Left lung (tissue), 10 donors: ENCODE measurements around the gene CFAP221. TPM values are rescaled to one million over a fixed set of nuclear protein-coding genes. Genes with fewer than 3 reads are reported as not detected.

Experiments
- ATAC-seq: fragments of 200-7000 bp; cut with Tn5 transposase; one replicate; pipeline ENCODE4 v1.9.1; 2020; ENCODE audit warnings: moderate library complexity
- DNase-seq, 4 donors: peaks; one replicate each; pipeline ENCODE4 v3.0.0-alpha.2; 2013 to 2020
- H3K27ac ChIP-seq, 2 donors: fragments of 200-600 bp; sonication (generic) in 1 of 2; one replicate each; pipeline versions ENCODE4 v1.5.0 to v1.8.0; 2020 to 2021
- H3K27me3 ChIP-seq, 2 donors: fragments of 200-600 bp; sonication (generic) in 1 of 2; one replicate each; pipeline versions ENCODE4 v1.5.0 to v1.8.0; 2020 to 2021
- H3K36me3 ChIP-seq, 2 donors: fragments of 200-600 bp; sonication (generic) in 1 of 2; one replicate each; pipeline versions ENCODE4 v1.5.0 to v1.8.0; 2020 to 2021
- H3K4me1 ChIP-seq, 2 donors: fragments of 200-600 bp; one replicate each; pipeline ENCODE4 v1.8.0; 2021
- H3K4me3 ChIP-seq, 2 donors: fragments of 200-600 bp; sonication (generic) in 1 of 2; one replicate each; pipeline versions ENCODE4 v1.5.0 to v1.8.0; 2020 to 2021; ENCODE audit warnings: mild to moderate bottlenecking in 1 of 2
- H3K9me3 ChIP-seq, 2 donors: fragments of 200-600 bp; sonication (generic) in 1 of 2; one replicate each; pipeline versions ENCODE4 v1.5.0 to v1.8.0; 2020 to 2021
- CTCF ChIP-seq, 2 donors: fragments of 200-600 bp; sonication (generic) in 1 of 2; IDR thresholded peaks; one replicate each; pipeline versions ENCODE4 v1.5.0 to v1.8.0; 2021; ENCODE audit warnings: antibody characterized with exemption in 2 of 2
- intact Hi-C, 2 donors: fragments of 100-400 bp; cut with DNase I; formaldehyde crosslinking; loops; one replicate each; pipeline versions ENCODE4 v1.11.2 to v1.14.2; 2022
- polyA plus RNA-seq, 6 donors: library from polyadenylated mRNA; unstranded; fragments of 120-200 nt; gene quantifications; one replicate each; pipeline ENCODE4 v1.2.1, GENCODE V29; 2013; ENCODE audit not compliant: insufficient read length in 6 of 6
- total RNA-seq, 2 donors: library from RNA; stranded (reverse); fragmentation: NEBNext Ultra II Directional; extraction: Animal tissue kit (Norgen Biotek cat#: 25700); gene quantifications; one replicate each; pipeline ENCODE4 v1.2.1, GENCODE V29; 2021
- donor health status: DM: no; HTN: yes; CAD: no.
- donor health status: DM: no; HTN: no; CAD: no.

Gene CFAP221
- total and polyA plus RNA-seq, 8 donors = 10.6 to 20.8 (median 16.7) TPM

DNA sequence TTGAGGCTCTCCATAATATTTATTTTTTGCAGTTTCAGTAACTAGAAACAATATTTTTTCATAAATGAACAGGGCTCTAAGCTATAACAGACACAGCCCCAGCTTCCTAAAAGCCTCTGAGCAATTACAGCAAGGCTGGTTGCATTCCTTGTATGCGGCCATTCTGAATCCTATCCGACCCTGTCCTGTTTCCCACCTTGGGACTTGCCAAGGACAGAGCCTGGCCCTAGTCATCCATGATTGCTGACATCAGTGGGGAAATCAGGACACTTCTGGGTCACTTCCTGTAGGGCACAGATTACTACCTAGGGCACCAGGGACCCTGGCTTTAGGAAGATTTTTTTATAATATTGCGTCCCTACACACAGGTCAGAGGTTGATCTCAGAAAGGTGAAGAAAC is 140.3 kb downstream of the CFAP221 start:
- Histone ChIP-seq H3K36me3 (peaks cover 0 to 26% of the 10 kb centered on the region in 2 donors), H3K9me3 (no peaks in the 10 kb centered on the region), H3K4me3 (no peak overlapping the region), H3K4me1 (peaks cover 8 to 11% of the 10 kb centered on the region in 2 donors), H3K27ac (no peak overlapping the region), H3K27me3 (no peaks in the 10 kb centered on the region)
- no peak for ATAC-seq
- intact Hi-C loops = no loop called here
- DNase-seq = peak in 1 of 4 donors; percentile 4
- no peak for TF ChIP-seq CTCF (IDR thresholded peaks at IDR 0.05)

- no peak for TF ChIP-seq CTCF (IDR thresholded peaks at IDR 0.05)
- DNase-seq (peak in 1 of 4 donors; percentile 20), ATAC-seq (no peak)
- H3K27ac ChIP-seq = no peak overlapping the region
- H3K27me3 ChIP-seq = no peaks in the 10 kb centered on the region
- no peaks in the 10 kb centered on the region for H3K4me1 ChIP-seq
- intact Hi-C loops = no loop called here
- no peak overlapping the region for H3K4me3 ChIP-seq
- no peaks in the 10 kb centered on the region for H3K9me3 ChIP-seq
- peaks cover 0 to 14% of the 10 kb centered on the region in 2 donors for H3K36me3 ChIP-seq
These were observed 144.4 kb downstream of the CFAP221 start for GRCh38 chr2:119688616-119689015.

DNA sequence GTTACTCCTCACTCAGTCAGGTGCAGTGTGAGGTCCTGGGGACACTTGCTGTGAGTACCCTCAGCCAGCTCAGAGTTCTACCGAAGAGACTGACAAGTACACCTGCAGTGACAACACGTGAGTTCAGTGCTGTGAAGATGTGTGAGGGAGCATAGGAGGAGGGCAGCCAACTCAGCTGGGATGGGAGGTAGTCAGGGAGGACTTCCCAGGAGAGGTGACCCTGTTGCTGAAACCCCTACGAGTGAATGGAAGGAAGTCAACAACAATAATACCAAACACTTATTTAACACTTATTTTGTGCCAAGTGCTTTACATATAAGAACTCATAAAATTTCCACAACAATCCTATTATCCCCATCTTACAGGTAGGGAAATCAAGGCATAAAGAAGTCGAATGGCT is 145.0 kb downstream of the CFAP221 start:
- H3K4me1 ChIP-seq = peaks cover 0 to under 1% of the 10 kb centered on the region in 2 donors
- H3K4me3 ChIP-seq = no peak overlapping the region
- H3K27me3 ChIP-seq = no peaks in the 10 kb centered on the region
- no peak for TF ChIP-seq CTCF (IDR thresholded peaks at IDR 0.05)
- H3K36me3 ChIP-seq = peaks cover 0 to 14% of the 10 kb centered on the region in 2 donors
- no peaks in the 10 kb centered on the region for H3K9me3 ChIP-seq
- ATAC-seq (no peak), DNase-seq (no peak)
- intact Hi-C loops = no loop called here
- no peak overlapping the region for H3K27ac ChIP-seq

- ATAC-seq (no peak), DNase-seq (no peak)
- Histone ChIP-seq H3K4me1 (peaks cover 5 to 11% of the 10 kb centered on the region in 2 donors), H3K27ac (no peak overlapping the region), H3K27me3 (no peaks in the 10 kb centered on the region), H3K9me3 (no peaks in the 10 kb centered on the region), H3K4me3 (no peak overlapping the region), H3K36me3 (peaks cover 0 to 14% of the 10 kb centered on the region in 2 donors)
- no peak for TF ChIP-seq CTCF (IDR thresholded peaks at IDR 0.05)
- intact Hi-C loops = no loop called here
These were observed 146.9 kb downstream of the CFAP221 start for GRCh38 chr2:119691189-119691588.

DNA sequence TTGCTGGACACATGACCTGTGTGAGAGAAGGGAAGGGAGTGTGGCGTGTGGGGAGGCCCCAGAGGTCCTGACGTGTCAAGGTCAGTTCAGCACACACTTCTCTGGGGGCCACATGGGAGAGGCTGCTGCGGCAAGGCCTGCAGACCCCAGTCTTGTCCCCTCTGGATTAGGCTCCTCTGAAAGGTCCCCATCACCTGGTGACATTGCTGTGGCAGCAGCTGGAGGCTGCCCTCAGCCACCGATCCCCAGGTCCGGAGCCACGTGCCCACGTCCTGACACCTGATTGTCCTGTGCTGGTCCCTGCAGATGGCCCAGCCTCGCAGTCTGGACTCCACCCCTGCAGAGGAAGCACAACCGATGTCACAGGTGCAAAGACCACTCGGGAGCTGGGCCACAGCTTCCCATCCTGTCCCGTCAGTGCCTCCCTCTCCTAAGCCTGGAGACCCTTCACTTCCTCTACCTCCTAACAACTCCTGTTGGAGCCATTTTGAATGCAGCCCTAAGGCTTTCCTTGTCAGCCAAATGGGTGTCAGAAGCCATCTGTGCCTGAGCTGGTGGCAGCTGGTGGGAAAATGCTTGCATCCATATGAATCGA is 147.5 kb downstream of the CFAP221 start:
- TF ChIP-seq CTCF (IDR thresholded peaks at IDR 0.05) = no peak
- ATAC-seq (no peak), DNase-seq (no peak)
- intact Hi-C loops = no loop called here
- Histone ChIP-seq H3K27me3 (no peaks in the 10 kb centered on the region), H3K27ac (no peak overlapping the region), H3K36me3 (peaks cover 0 to 14% of the 10 kb centered on the region in 2 donors), H3K4me3 (no peak overlapping the region), H3K4me1 (peaks cover 5 to 11% of the 10 kb centered on the region in 2 donors), H3K9me3 (no peaks in the 10 kb centered on the region)
